A673 (cell line): ENCODE data around the gene PSENEN. TPM values are rescaled to one million over a fixed set of nuclear protein-coding genes. Genes with fewer than 3 reads are reported as not detected.
A peak's percentile ranks its signal among the peaks of the same experiment; 100 is the strongest.

Experiments used
- BruUV-seq: library from RNA; stranded (reverse); fragments of 400-500 nt; replicated peaks from 2 replicates; lab custom pipeline; 2021; lab: Mats Ljungman, UMichigan
- CTCF ChIA-PET: fragments of 300-600 bp; sonication (Branson Sonifier 250); formaldehyde crosslinking; loops from one replicate; lab custom pipeline; 2022; ENCODE audit warnings: antibody characterized with exemption; lab: Charles Lee
- POLR2A ChIA-PET: fragments of 300-600 bp; sonication (Branson Sonifier 250); formaldehyde crosslinking; loops from one replicate; lab custom pipeline; 2022; ENCODE audit warnings: antibody characterized with exemption; ENCODE audit not compliant: low non-redundant PET; lab: Charles Lee
- DNase-seq: peaks from one replicate; pipeline ENCODE4 v3.0.0-alpha.2; 2015; ENCODE audit warnings: low spot score
- H3K27ac ChIP-seq: fragments of 200-600 bp; sonication (generic); 2 replicates; pipeline ENCODE4 v1.5.1; 2016; ENCODE audit warnings: mixed run types, low read depth, mild to moderate bottlenecking, mixed read lengths, antibody characterized with exemption, low read length; ENCODE audit not compliant: poor library complexity, severe bottlenecking
- H3K27me3 ChIP-seq: fragments of 200-600 bp; sonication (generic); replicated peaks from 2 replicates; pipeline ENCODE4 v1.6.1; 2017; ENCODE audit warnings: mixed run types, low read depth, mild to moderate bottlenecking, mixed read lengths, antibody characterized with exemption, low read length; ENCODE audit not compliant: insufficient read depth, poor library complexity
- H3K36me3 ChIP-seq: fragments of 200-600 bp; sonication (generic); 2 replicates; pipeline ENCODE4 v1.6.1; 2016; ENCODE audit warnings: mixed run types, mild to moderate bottlenecking, mixed read lengths, antibody characterized with exemption, low read length; ENCODE audit not compliant: insufficient read depth, poor library complexity, severe bottlenecking
- H3K4me1 ChIP-seq: fragments of 200-600 bp; sonication (generic); 2 replicates; pipeline ENCODE4 v1.6.1; 2017; ENCODE audit warnings: mixed run types, mild to moderate bottlenecking, mixed read lengths, antibody characterized with exemption, low read length; ENCODE audit not compliant: insufficient read depth, poor library complexity, severe bottlenecking
- H3K4me3 ChIP-seq: fragments of 200-600 bp; sonication (generic); 2 replicates; pipeline ENCODE4 v1.5.1; 2016; ENCODE audit warnings: low read depth, mixed run types, mild to moderate bottlenecking, mixed read lengths, low read length; ENCODE audit not compliant: poor library complexity, severe bottlenecking
- H3K9me3 ChIP-seq: fragments of 200-600 bp; sonication (generic); 2 replicates; pipeline ENCODE4 v1.6.1; 2016; ENCODE audit warnings: mixed run types, low read depth, mild to moderate bottlenecking, mixed read lengths, antibody characterized with exemption, low read length; ENCODE audit not compliant: poor library complexity, severe bottlenecking
- CTCF ChIP-seq: fragments of 300-800, 200-600 bp; sonication (generic); conservative IDR thresholded peaks from 2 replicates; pipeline ENCODE4 v1.5.1; 2017; ENCODE audit warnings: low read depth, mild to moderate bottlenecking, antibody characterized with exemption, low read length, moderate library complexity, mixed read lengths
- EZH2 ChIP-seq: fragments of 200-600 bp; sonication (generic); IDR thresholded peaks from 2 replicates; pipeline ENCODE4 v1.6.1; 2017; ENCODE audit warnings: borderline replicate concordance, low read depth, mild to moderate bottlenecking, mixed read lengths, antibody characterized with exemption, low read length; ENCODE audit not compliant: poor library complexity, severe bottlenecking
- intact Hi-C: fragments of 100-400 bp; cut with micrococcal nuclease; formaldehyde crosslinking; loops from one replicate; pipeline ENCODE4 v1.10.0; 2022; ENCODE audit not compliant: unreplicated experiment
- total RNA-seq: library from RNA; stranded (reverse); gene quantifications from 2 replicates; pipeline ENCODE4 v1.2.3, GENCODE V29; 2021

Gene PSENEN
- total RNA-seq, 1 experiment from 2014 or later = 58.8 TPM

GRCh38 chr19:35714601-35715354 is 30.7 kb upstream of the PSENEN start:
- CTCF ChIA-PET = interaction anchor here (1.0 kb wide), 1 partner anchor 13 kb away, joined by 3 read pairs; no protein-coding TSS in a partner anchor
- Histone ChIP-seq H3K27ac (no peak overlapping the region), H3K36me3 (peaks cover 1% of the 10 kb centered on the region), H3K4me1 (peaks cover 8% of the 10 kb centered on the region), H3K4me3 (no peak overlapping the region), H3K9me3 (no peaks in the 10 kb centered on the region), H3K27me3 (no peaks in the 10 kb centered on the region)
- no peak for DNase-seq
- intact Hi-C loops = no loop called here
- BruUV-seq = no TSS peak
- TF ChIP-seq EZH2 = no peak
- no peak for TF ChIP-seq CTCF
- POLR2A ChIA-PET = interaction anchor here (0.6 kb wide), 1 partner anchor 447 kb away, joined by 3 read pairs; no protein-coding TSS in a partner anchor

DNA sequence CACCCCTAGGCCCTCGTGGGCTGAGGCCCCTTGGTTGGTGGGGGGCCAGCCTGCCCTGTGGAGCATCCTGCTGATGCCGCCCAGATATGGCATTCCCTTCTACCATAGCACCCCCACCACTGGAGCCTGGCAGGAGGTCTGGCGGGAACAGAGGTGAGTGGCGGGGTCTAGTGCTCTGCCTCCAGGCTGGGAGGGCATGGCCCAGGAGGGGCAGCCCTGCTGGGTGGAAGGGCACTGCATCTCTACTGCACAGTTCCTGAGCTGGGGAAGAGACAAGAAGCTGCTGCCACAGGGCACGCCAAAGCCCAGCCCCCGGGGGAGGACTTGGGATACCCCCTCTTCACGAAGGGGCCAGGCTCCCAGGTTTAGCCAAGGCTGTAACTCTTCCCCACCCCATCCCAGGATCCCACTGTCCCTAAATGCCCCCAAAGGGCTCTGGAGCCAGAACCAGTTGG is 30.1 kb upstream of the PSENEN start:
- no peak overlapping the region for H3K4me3 ChIP-seq
- no TSS peak for BruUV-seq
- ChIA-PET CTCF (no interaction called here), POLR2A (no interaction called here)
- peaks cover 7% of the 10 kb centered on the region for H3K36me3 ChIP-seq
- intact Hi-C loops = no loop called here
- H3K4me1 ChIP-seq = peaks cover 8% of the 10 kb centered on the region
- no peaks in the 10 kb centered on the region for H3K27me3 ChIP-seq
- no peak for DNase-seq
- H3K9me3 ChIP-seq = no peaks in the 10 kb centered on the region
- no peak for TF ChIP-seq EZH2
- no peak for TF ChIP-seq CTCF
- H3K27ac ChIP-seq = no peak overlapping the region

- BruUV-seq = no TSS peak
- TF ChIP-seq EZH2 = no peak
- ChIA-PET CTCF (no interaction called here), POLR2A (no interaction called here)
- no peaks in the 10 kb centered on the region for H3K9me3 ChIP-seq
- H3K4me1 ChIP-seq = peaks cover 8% of the 10 kb centered on the region
- intact Hi-C loops = loop anchor here (2.0 kb wide), 2 partner anchors 21 to 167 kb away; no protein-coding TSS in a partner anchor
- H3K27ac ChIP-seq = peak overlapping the region; percentile 89
- peaks cover 8% of the 10 kb centered on the region for H3K36me3 ChIP-seq
- H3K27me3 ChIP-seq = no peaks in the 10 kb centered on the region
- no peak for DNase-seq
- peak overlapping the region; percentile 96 for H3K4me3 ChIP-seq
These were observed 29.3 kb upstream of the PSENEN start for GRCh38 chr19:35715981-35716800.
